ENCODE results near the gene PIM1. TPM values are rescaled to one million over a fixed set of nuclear protein-coding genes. Genes with fewer than 3 reads are reported as not detected.

Gene PIM1
- total and polyA plus RNA-seq, 9 of the 15 experiments (the other 6 are each of a cell fraction or from before 2014, with no cell fraction given), result 19.0 to 789 (median 212) TPM

DNA sequence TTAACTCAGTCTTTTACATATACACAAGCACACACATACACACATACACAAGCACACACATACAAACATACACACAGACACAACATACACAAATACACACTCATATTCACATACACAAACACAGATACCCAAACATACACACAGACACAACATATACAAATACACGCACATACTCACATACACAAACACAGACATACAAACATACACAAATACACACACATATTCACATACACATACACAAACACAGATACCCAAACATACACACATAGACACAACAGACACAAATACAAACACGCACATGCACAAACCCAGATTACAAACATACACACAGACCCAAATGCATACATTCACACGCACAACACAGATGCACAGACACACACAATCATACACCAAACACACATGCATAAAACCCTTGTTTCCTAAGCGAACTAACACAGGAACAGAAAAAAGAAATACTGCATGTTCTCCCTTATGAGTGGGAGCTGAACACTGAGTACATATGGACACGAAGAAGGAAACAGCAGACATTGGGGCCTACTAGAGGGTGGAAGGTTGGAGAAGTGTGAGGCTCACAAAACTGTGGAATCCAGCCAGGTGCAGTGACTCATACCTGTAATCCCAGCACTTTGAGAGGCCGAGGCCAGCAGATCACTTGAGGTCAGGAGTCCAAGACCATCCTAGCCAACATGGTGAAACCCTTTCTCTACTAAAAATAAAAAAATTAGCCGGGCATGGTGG, 34.2 kb downstream of the PIM1 start (continued):
- no peak for TF ChIP-seq ZNF174 (CRISPR knock-in tag; IDR thresholded peaks at IDR 0.05)
- peak; percentile 91 for TF ChIP-seq EHMT2 (IDR thresholded peaks at IDR 0.05)
- peak; percentile 71 for TF ChIP-seq LEF1 (IDR thresholded peaks at IDR 0.05)
- no peak for TF ChIP-seq EZH2 (IDR thresholded peaks at IDR 0.05; ENCODE audit: borderline replicate concordance, low read depth, low read length)
- TF ChIP-seq HLTF (IDR thresholded peaks at IDR 0.05), result peak; percentile 99
- TF ChIP-seq MBD2 (IDR thresholded peaks at IDR 0.05; ENCODE audit: borderline replicate concordance, low read depth), result no peak
- TF ChIP-seq, protein P1, sequence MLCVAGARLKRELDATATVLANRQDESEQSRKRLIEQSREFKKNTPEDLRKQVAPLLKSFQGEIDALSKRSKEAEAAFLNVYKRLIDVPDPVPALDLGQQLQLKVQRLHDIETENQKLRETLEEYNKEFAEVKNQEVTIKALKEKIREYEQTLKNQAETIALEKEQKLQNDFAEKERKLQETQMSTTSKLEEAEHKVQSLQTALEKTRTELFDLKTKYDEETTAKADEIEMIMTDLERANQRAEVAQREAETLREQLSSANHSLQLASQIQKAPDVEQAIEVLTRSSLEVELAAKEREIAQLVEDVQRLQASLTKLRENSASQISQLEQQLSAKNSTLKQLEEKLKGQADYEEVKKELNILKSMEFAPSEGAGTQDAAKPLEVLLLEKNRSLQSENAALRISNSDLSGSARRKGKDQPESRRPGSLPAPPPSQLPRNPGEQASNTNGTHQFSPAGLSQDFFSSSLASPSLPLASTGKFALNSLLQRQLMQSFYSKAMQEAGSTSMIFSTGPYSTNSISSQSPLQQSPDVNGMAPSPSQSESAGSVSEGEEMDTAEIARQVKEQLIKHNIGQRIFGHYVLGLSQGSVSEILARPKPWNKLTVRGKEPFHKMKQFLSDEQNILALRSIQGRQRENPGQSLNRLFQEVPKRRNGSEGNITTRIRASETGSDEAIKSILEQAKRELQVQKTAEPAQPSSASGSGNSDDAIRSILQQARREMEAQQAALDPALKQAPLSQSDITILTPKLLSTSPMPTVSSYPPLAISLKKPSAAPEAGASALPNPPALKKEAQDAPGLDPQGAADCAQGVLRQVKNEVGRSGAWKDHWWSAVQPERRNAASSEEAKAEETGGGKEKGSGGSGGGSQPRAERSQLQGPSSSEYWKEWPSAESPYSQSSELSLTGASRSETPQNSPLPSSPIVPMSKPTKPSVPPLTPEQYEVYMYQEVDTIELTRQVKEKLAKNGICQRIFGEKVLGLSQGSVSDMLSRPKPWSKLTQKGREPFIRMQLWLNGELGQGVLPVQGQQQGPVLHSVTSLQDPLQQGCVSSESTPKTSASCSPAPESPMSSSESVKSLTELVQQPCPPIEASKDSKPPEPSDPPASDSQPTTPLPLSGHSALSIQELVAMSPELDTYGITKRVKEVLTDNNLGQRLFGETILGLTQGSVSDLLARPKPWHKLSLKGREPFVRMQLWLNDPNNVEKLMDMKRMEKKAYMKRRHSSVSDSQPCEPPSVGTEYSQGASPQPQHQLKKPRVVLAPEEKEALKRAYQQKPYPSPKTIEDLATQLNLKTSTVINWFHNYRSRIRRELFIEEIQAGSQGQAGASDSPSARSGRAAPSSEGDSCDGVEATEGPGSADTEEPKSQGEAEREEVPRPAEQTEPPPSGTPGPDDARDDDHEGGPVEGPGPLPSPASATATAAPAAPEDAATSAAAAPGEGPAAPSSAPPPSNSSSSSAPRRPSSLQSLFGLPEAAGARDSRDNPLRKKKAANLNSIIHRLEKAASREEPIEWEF (CRISPR knock-in tag; IDR thresholded peaks at IDR 0.05), result no peak
- 0 out of 2 replicates have a peak, but pooled peaks have one; percentile 72 for TF ChIP-seq HOXB6 (CRISPR knock-in tag; IDR thresholded peaks at IDR 0.05; ENCODE audit: borderline replicate concordance)
- TF ChIP-seq MTA1 (IDR thresholded peaks at IDR 0.05; ENCODE audit: borderline replicate concordance), result peak; percentile 85
- peak; percentile 59 for TF ChIP-seq SNIP1 (IDR thresholded peaks at IDR 0.05; ENCODE audit: low read depth)
- no peak for TF ChIP-seq ATF7 (IDR thresholded peaks at IDR 0.05)
- peak in 1 of 2 experiments; percentile 50; a peak in 1 of 4 replicates for TF ChIP-seq ZNF639 (CRISPR knock-in tag; conservative IDR thresholded peaks at IDR 0.05 in 1 of 2, IDR thresholded peaks at IDR 0.05 in 1 of 2)
- TF ChIP-seq ZNF584 (CRISPR knock-in tag; IDR thresholded peaks at IDR 0.05; ENCODE audit: low read depth), result 0 out of 2 replicates have a peak, but pooled peaks have one; percentile 22
- peak; percentile 45 for TF ChIP-seq NCOR1 (IDR thresholded peaks at IDR 0.05)
- TF ChIP-seq GMEB1 (CRISPR knock-in tag; IDR thresholded peaks at IDR 0.05), result no peak
- peak; percentile 74 to 92; a peak in 2 of 4 replicates for TF ChIP-seq CSDE1 (IDR thresholded peaks at IDR 0.05)
- no peak for TF ChIP-seq FOXP4 (CRISPR knock-in tag; IDR thresholded peaks at IDR 0.05; ENCODE audit: borderline replicate concordance)
- peak; percentile 62 to 65; a peak in 2 of 4 replicates for TF ChIP-seq TRIM24 (IDR thresholded peaks at IDR 0.05)
